ENCODE data around the gene ZNF408. TPM values are rescaled to one million over a fixed set of nuclear protein-coding genes. Genes with fewer than 3 reads are reported as not detected.

ZNF408 gene
- total and polyA plus RNA-seq, 2 of the 13 experiments (the other 11 are each of a cell fraction or from before 2014, with no cell fraction given), result 11.2 to 12.5 TPM

- TF ChIP-seq, protein P1, sequence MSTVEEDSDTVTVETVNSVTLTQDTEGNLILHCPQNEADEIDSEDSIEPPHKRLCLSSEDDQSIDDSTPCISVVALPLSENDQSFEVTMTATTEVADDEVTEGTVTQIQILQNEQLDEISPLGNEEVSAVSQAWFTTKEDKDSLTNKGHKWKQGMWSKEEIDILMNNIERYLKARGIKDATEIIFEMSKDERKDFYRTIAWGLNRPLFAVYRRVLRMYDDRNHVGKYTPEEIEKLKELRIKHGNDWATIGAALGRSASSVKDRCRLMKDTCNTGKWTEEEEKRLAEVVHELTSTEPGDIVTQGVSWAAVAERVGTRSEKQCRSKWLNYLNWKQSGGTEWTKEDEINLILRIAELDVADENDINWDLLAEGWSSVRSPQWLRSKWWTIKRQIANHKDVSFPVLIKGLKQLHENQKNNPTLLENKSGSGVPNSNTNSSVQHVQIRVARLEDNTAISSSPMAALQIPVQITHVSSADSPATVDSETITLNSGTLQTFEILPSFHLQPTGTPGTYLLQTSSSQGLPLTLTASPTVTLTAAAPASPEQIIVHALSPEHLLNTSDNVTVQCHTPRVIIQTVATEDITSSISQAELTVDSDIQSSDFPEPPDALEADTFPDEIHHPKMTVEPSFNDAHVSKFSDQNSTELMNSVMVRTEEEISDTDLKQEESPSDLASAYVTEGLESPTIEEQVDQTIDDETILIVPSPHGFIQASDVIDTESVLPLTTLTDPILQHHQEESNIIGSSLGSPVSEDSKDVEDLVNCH (CRISPR knock-in tag; IDR thresholded peaks at IDR 0.05), result no peak
- TF ChIP-seq MIXL1 (CRISPR knock-in tag; IDR thresholded peaks at IDR 0.05) (0 out of 2 replicates have a peak, but pooled peaks have one; percentile 5), FOXC1 (CRISPR knock-in tag; IDR thresholded peaks at IDR 0.05; ENCODE audit: borderline replicate concordance) (0 out of 2 replicates have a peak, but pooled peaks have one; percentile 37)
Observed at GRCh38 chr11:46743693-46744339, 43.0 kb downstream of the ZNF408 start (continued).

- in situ Hi-C loops (cut with HindIII; ENCODE audit: extremely low pct_ligation_motif_present, low pct_unique_long_range_greater_than_20kb) (no loop called here), intact Hi-C loops (cut with micrococcal nuclease; ENCODE audit: unreplicated experiment) (no loop called here)
- Histone ChIP-seq H3K4me2 (ENCODE audit: low read depth, low read length) (no peak overlapping the region), H2AFZ (ENCODE audit: low read length) (no peak overlapping the region), H3K27ac (ENCODE audit: extremely low read length, insufficient read depth, low read length) (no peak overlapping the region), H4K20me1 (ENCODE audit: insufficient read depth, low read length) (peaks cover 7% of the 10 kb centered on the region), H3K4me1 (ENCODE audit: insufficient read depth, low read length) (peaks cover 5% of the 10 kb centered on the region), H3K36me3 (replicated peaks in 1 of 2; ENCODE audit: control insufficient read depth in 1 of 2, insufficient read depth in 2 of 2, low read length in 2 of 2) (peaks cover 24 to 53% of the 10 kb centered on the region in 2 experiments), H3K9ac (ENCODE audit: insufficient read depth, low read depth, low read length) (no peak overlapping the region), H3K27me3 (ENCODE audit: control insufficient read depth in 1 of 2, insufficient read depth in 2 of 2, low read length in 2 of 2) (no peaks in the 10 kb centered on the region), H3K79me2 (ENCODE audit: insufficient read depth, low read length) (no peaks in the 10 kb centered on the region), H3K4me3 (replicated peaks in 1 of 3; ENCODE audit: insufficient read depth in 1 of 3, low read depth in 2 of 3, low read length in 3 of 3) (no peak overlapping the region), H3K9me3 (ENCODE audit: low read length) (no peaks in the 10 kb centered on the region)
- CTCF ChIA-PET (ENCODE audit: low intra/inter-chr PET ratio, low total read pairs), result no interaction called here
- ATAC-seq (no peak), FAIRE-seq (no peak), DNase-seq (ENCODE audit: low spot score) (no peak)
- BruUV-seq (replicated peaks), result TSS peak; percentile 35
- WGBS (ENCODE audit: low lambda C conversion rate), result 100% methylated on average over 1 of the region's 1 CpG
- POLR2A ChIA-PET, result interaction anchor here (1.2 to 1.5 kb wide), 3 partner anchors 10 to 58 kb away, joined by 3 to 4 read pairs (median 3); no protein-coding TSS in a partner anchor
- peak; percentile 43 for TF ChIP-seq AGO2 (optimal IDR thresholded peaks at IDR 0.05; ENCODE audit: low read depth, low read length)
- TF ChIP-seq, protein P2, sequence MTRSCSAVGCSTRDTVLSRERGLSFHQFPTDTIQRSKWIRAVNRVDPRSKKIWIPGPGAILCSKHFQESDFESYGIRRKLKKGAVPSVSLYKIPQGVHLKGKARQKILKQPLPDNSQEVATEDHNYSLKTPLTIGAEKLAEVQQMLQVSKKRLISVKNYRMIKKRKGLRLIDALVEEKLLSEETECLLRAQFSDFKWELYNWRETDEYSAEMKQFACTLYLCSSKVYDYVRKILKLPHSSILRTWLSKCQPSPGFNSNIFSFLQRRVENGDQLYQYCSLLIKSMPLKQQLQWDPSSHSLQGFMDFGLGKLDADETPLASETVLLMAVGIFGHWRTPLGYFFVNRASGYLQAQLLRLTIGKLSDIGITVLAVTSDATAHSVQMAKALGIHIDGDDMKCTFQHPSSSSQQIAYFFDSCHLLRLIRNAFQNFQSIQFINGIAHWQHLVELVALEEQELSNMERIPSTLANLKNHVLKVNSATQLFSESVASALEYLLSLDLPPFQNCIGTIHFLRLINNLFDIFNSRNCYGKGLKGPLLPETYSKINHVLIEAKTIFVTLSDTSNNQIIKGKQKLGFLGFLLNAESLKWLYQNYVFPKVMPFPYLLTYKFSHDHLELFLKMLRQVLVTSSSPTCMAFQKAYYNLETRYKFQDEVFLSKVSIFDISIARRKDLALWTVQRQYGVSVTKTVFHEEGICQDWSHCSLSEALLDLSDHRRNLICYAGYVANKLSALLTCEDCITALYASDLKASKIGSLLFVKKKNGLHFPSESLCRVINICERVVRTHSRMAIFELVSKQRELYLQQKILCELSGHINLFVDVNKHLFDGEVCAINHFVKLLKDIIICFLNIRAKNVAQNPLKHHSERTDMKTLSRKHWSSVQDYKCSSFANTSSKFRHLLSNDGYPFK (CRISPR knock-in tag; IDR thresholded peaks at IDR 0.05; ENCODE audit: borderline replicate concordance), result no peak
- TF ChIP-seq ZNF891 (CRISPR knock-in tag; IDR thresholded peaks at IDR 0.05), result no peak
- no peak for TF ChIP-seq GLMP (CRISPR knock-in tag; IDR thresholded peaks at IDR 0.05; ENCODE audit: borderline replicate concordance)
- TF ChIP-seq RBFOX2 (IDR thresholded peaks at IDR 0.05; ENCODE audit: low read depth, low read length), result peak; percentile 66
- TF ChIP-seq PAF1 (CRISPR knock-in tag; IDR thresholded peaks at IDR 0.05), result peak; percentile 95
- TF ChIP-seq ZC3H13 (CRISPR knock-in tag; IDR thresholded peaks at IDR 0.05), result peak; percentile 59
- peak; percentile 94 for TF ChIP-seq RBM22 (optimal IDR thresholded peaks at IDR 0.05; ENCODE audit: low read length)
- peak; percentile 27 for TF ChIP-seq POLR2AphosphoS5 (IDR thresholded peaks at IDR 0.05; ENCODE audit: low read depth, low read length)
- TF ChIP-seq POLR2A (IDR thresholded peaks at IDR 0.05; ENCODE audit: insufficient read depth in 1 of 2, low read depth in 2 of 2, low read length in 2 of 2), result peak in 1 of 2 experiments; percentile 67; a peak in 2 of 4 replicates
- TF ChIP-seq NFIC (IDR thresholded peaks at IDR 0.05; ENCODE audit: low read length), result peak; percentile 38
Observed at GRCh38 chr11:46745328-46745727, 44.5 kb downstream of the ZNF408 start.
